HG02840 (cell line): Measurements from ENCODE around the gene MST1.

Experiments used
- ATAC-seq: cut with Tn5 transposase; IDR thresholded peaks from one replicate; pipeline ENCODE4 v1.9.1; 2021; ENCODE audit warnings: mild to moderate bottlenecking, moderate library complexity, moderate number of reproducible peaks; ENCODE audit not compliant: unreplicated experiment, low FRiP score

Gene MST1

GRCh38 chr3:49681232-49681522, 8.1 kb downstream of the MST1 start:
- ATAC-seq, result no peak

DNA sequence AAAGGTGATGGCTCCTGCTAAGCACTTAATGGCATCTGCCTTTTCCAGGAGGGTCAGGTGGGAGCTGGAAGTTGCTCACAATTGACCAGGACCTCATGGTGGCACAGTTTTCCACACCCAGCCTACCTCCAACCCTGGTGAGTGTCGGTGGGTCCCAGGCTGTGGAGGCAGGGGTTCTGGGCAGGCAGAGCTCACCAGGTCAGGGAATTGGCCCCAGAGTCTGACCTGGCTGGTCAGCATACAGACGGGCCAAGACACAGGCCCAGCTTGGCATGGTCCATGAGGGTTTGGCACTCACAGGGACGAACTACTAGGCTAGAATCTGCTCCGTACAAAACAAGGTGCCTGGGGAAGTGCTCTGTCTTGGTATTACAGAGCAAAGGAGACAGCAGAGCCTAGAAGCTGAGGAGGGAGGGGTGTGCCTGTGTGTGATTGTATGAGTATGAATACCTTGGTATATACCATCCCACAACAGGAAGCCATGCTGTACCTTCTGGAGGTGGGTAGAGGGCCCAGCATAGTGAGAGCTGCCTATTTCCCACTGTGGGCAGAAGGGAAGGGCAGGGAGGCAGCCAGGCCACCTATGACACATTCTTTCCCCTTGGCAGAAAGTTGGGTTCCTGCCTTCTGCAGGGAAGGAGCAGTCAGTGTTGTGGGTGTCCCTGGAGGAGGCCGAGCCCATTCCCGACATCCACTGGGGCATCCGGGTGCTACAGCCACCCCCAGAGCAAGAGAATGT, 8.6 kb downstream of the MST1 start:
- no peak for ATAC-seq

- no peak for ATAC-seq
Observed at GRCh38 chr3:49675912-49676311, 13.4 kb downstream of the MST1 start.

GRCh38 chr3:49674497-49674983, 14.7 kb downstream of the MST1 start:
- peak; percentile 23 for ATAC-seq

GRCh38 chr3:49673715-49674496, 15.4 kb downstream of the MST1 start, which contains the start of gene APEH:
APEH (plus strand) TSS chr3:49674351; CDS start chr3:49674402, 51 bp downstream.
- peak; percentile 77 for ATAC-seq

DNA sequence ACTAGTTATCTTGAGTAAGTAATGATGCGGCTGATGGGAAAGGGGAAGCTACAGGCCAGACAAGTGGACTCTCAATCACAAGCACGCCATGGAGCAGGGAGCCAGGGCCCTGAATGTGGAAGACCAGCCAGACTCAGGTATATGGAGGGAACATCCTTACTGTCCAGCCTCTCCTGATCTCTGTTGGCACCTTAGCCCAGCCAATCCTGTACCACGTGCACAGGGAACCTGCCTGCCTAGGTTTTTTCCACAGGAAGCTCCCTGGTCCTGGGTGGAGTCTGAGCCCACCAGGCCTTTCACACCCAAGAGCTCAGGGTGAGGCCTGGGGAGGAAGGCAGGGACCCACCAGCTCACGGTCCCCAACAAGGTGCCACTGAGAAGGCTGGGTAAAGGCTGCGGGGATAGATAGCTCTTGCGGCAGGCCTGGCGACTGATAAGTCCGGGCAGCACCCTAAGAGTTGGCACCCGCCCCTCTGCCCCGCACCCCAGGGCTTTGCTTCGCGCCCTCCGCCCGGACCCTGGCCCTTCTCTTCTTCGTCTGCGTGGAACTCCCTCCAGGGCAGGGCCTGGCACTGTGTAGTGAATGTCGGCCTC, 16.1 kb downstream of the MST1 start:
- ATAC-seq, result peak; percentile 0

DNA sequence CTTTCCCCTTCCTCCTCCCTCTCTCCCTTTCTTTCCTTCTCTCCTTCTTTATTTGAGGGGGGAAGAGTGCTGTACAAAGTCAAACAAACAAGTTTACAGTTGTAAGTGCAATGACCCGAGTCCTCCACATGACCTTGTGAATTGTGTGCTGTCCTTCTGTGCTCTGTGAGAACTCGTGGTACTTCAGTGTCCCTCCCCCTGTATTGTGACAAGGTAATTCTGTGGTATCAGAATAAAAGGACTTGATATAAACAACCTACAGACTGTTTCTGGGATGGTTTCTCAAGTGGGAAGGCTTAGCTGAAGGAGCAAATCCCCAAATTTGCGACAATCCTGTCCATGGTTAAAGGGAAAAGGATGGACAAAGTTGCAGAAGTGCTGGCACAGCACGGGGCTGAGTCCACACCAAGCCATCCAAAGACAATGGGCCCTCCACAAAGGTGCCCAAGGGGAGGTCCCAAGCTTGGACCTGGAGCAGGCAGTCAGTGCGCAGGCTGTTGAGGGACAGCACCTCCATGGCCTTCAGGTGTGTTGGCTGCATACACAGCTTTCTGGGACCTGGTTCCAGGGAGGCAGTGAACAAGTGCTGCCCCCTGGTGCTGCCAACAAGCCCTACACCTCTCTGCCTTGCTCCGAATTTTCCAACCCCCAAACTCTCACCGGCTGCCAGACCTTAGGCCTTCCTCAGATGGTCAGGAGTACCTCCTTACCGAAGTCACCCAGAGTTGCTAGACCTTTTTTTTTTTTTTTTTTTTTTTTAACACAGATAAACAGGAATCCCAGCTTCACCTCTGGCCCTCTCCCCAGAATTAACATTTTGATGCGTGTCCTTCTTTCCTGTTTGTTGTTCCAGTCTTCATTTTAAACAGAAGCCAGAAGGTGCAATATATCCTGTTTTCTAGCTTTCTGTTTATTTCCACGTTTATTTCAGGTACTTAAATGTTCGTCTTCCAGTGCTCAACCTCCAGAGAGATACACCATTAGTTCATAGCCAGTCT, 17.7 kb downstream of the MST1 start:
- ATAC-seq, result no peak

DNA sequence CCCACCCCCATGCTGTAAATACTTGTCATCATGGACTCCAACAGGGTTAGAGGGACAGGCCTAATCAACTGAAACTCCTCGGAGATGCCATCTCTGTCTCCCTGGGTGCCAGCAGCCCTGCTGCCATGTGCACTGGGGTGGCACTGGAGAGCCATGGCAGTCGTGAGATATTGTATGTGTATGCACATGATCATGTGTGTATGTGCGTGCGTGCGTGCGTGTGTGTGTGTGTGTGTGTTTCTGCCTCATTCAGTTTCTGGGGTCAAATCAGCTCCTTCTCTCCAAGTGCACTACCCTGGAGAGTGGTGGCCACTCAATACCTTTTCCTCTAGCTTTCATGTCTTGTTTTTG, 18.4 kb downstream of the MST1 start:
- no peak for ATAC-seq

DNA sequence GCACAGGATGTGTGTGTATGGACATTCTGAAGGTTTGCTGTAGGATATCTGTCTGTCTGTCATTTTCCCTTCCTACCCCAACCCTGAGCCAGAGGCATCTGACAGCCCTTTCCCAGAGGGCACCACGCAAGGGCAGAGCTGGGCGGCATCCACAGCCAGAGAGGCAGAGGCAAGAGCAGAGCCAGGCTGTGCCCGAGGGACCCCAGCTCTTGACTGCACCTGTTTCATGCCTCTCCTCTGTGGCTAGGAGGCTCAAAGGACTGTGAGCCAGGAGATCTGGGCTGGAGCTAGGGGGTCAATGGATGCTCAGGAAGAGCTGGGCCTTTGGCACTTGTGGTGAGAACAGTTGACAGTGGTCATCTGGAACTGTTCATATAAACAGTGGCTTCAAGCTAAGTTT, 19.9 kb downstream of the MST1 start:
- ATAC-seq, result no peak

DNA sequence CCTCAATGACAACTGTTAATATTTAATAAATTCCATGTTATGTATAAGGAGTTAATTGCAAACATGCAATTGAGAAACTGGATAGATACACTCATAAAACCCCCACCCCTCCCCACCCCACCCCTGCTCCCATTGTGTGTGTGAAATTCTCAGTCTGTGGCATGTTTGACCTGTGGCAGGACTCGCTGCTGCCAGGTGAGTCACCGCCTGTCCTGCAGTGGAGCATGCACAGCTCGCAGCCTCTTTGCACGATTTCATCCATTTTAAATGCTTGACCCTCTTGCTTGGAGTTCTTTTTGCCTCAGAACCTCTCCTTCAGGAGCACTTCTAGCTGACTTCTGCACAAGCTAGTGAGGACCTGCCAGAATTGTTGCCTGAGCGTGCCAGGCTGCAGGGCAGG, 20.4 kb downstream of the MST1 start:
- ATAC-seq, result no peak

DNA sequence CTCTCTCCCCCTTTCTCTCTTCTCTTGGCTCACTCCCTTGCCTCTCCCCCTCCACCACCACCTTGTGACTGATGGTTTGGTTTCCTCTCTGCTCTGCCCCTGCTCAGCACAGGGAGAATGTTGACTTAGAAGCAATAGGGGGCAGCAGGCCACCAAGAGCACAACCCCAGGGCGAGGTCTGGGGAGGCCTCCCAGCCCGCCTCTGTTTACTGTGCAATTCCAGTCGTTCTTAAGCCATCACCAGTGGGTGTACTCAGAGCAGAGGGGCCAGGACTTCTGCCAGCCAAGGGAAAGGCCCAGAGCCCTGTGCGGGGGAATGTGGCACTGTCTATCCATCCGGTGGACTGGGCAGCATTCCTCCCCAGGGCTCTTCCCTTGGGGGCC, 20.9 kb downstream of the MST1 start:
- no peak for ATAC-seq

GRCh38 chr3:49667701-49668413, 21.4 kb downstream of the MST1 start:
- ATAC-seq, result no peak

DNA sequence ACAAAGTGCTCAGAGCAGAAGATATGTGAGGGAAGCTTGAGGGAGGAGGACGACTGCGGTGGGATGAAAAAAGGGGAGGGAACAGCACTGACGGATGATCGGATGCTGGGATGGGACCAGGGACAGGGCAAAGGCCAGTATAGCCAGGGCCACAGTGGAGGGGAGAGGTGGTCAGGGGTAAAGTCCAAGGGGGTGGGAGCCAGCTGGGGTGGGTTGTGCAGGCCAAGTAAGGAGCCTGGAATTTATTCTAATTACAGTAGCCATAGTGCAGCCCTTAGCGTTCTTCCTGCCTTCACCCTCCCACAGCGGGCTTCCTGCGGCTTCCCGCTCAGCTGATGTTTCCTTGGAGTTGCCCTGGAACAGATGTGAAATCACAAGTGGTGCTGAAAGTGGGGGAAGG, 22.7 kb downstream of the MST1 start:
- no peak for ATAC-seq

- no peak for ATAC-seq
Observed at GRCh38 chr3:49665822-49666519, 23.3 kb downstream of the MST1 start.

GRCh38 chr3:49664300-49664699, 25.0 kb downstream of the MST1 start:
- no peak for ATAC-seq

DNA sequence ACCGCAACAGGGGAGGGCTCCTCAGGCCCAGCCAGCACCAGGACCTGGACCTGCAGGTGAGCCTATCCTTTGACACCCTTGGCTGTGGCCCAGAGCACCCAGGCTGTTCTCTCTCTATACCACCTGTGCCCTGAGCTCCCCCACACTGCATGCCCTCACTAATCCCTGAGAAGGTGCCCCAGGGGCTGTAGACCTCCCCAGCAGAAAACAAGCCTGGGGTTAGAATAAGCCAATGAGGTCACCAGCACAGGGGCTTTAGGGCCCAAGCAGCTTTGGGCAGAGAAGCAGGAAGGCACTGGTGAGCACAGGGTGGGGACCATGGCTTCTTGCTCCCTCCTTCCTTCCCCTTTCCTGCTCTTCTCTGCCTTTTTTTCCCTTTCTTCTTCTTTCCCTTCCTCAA, 25.4 kb downstream of the MST1 start:
- ATAC-seq, result no peak

DNA sequence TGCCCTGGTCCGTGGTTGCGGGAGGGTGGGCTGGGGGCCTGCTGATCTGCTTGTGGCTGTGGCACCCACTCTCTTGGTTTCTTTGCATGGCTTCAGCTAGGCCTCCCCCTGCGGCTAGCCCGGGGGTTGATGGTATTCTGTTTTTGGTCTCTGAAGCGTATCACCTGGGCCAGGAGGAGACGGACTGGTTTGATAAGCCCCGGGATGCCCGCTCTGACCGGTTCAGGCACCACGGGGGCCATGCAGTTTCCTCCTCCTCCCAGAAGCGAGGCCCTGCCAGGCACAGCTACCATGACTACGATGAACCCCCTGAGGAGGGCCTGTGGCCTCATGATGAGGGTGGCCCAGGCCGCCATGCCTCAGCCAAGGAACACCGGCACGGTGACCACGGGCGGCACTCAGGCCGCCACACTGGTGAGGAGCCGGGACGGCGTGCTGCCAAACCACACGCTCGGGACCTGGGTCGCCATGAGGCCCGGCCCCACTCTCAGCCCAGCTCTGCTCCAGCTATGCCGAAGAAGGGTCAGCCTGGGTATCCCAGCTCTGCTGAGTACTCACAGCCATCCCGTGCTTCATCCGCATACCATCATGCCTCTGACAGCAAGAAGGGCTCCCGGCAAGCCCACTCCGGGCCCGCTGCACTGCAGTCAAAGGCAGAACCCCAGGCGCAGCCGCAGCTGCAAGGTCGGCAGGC, 26.4 kb downstream of the MST1 start:
- no peak for ATAC-seq

- ATAC-seq, result no peak
Observed at GRCh38 chr3:49662021-49662420, 27.3 kb downstream of the MST1 start.

GRCh38 chr3:49661281-49661680, 28.0 kb downstream of the MST1 start:
- ATAC-seq, result no peak
